Nephron (organoid): ENCODE data around the gene TIGD2.

Experiments used
- H3K27ac Mint-ChIP-seq, 3 experiments: 2 replicates each; pipeline ENCODE4 v1.8.0; 2020; ENCODE audit warnings: mixed read lengths in 3 of 3, mild to moderate bottlenecking in 2 of 3, moderate library complexity in 1 of 3
- H3K27me3 Mint-ChIP-seq: 2 replicates; pipeline ENCODE4 v1.8.0; 2021; ENCODE audit warnings: low read depth, mild to moderate bottlenecking, moderate library complexity, mixed read lengths
- H3K36me3 Mint-ChIP-seq: 2 replicates; pipeline ENCODE4 v1.8.0; 2020; ENCODE audit warnings: low read depth, mixed read lengths
- H3K4me1 Mint-ChIP-seq: 2 replicates; pipeline ENCODE4 v1.8.0; 2020; ENCODE audit warnings: mixed read lengths
- H3K4me3 Mint-ChIP-seq, 3 experiments: 2 replicates each; pipeline ENCODE4 v1.8.0; 2020; ENCODE audit warnings: mild to moderate bottlenecking in 3 of 3, mixed read lengths in 3 of 3, moderate library complexity in 2 of 3
- H3K9me3 Mint-ChIP-seq: 2 replicates; pipeline ENCODE4 v1.8.0; 2020; ENCODE audit warnings: mixed read lengths
- TF ChIP-seq, protein P1 (sequence below), 3 experiments: fragments of 200-600 bp; sonication (generic); IDR thresholded peaks; one replicate each; pipeline ENCODE4 v1.5.0; 2021; ENCODE audit warnings: antibody characterized with exemption in 3 of 3; ENCODE audit not compliant: unreplicated experiment in 3 of 3

TIGD2 gene

DNA sequence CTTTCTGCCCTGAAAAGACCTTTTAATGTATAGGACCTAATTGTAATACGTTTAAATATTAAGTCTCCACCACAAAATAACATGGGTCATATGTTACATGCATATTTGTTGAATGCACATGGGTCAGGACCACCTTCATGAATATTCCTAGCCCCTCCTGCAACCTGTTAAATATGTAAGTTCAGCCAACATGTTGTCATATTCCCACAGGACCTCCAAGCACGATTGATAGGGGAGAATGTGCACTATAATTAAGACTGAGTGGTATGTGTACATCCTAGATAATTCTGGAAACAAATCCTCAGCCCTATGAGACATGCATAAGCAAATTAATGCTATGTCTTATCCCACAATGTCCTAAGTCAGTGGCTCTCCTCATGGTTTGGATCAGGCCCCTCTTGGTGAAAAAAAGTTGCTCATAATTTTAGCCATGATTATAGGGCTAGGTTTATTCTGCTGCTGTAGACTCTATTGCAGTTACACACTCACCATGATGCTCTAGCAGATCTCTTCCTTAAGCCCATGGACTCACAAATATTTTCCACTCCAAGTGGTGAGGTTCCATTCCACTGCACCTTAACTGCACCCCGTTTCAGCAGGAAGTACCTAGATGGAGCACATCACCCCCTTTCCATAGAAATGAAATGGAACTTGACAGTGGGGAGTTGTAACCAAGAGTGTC is 10.2 kb downstream of the TIGD2 start:
- Mint-ChIP-seq H3K4me1 (no peaks in the 10 kb centered on the region), H3K9me3 (no peaks in the 10 kb centered on the region), H3K36me3 (peaks cover 23% of the 10 kb centered on the region), H3K27me3 (no peaks in the 10 kb centered on the region), H3K27ac (no peak overlapping the region), H3K4me3 (no peak overlapping the region)
- TF ChIP-seq, protein P1, sequence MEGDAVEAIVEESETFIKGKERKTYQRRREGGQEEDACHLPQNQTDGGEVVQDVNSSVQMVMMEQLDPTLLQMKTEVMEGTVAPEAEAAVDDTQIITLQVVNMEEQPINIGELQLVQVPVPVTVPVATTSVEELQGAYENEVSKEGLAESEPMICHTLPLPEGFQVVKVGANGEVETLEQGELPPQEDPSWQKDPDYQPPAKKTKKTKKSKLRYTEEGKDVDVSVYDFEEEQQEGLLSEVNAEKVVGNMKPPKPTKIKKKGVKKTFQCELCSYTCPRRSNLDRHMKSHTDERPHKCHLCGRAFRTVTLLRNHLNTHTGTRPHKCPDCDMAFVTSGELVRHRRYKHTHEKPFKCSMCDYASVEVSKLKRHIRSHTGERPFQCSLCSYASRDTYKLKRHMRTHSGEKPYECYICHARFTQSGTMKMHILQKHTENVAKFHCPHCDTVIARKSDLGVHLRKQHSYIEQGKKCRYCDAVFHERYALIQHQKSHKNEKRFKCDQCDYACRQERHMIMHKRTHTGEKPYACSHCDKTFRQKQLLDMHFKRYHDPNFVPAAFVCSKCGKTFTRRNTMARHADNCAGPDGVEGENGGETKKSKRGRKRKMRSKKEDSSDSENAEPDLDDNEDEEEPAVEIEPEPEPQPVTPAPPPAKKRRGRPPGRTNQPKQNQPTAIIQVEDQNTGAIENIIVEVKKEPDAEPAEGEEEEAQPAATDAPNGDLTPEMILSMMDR (IDR thresholded peaks at IDR 0.05; ENCODE audit: unreplicated experiment in 3 of 3): no peak

DNA sequence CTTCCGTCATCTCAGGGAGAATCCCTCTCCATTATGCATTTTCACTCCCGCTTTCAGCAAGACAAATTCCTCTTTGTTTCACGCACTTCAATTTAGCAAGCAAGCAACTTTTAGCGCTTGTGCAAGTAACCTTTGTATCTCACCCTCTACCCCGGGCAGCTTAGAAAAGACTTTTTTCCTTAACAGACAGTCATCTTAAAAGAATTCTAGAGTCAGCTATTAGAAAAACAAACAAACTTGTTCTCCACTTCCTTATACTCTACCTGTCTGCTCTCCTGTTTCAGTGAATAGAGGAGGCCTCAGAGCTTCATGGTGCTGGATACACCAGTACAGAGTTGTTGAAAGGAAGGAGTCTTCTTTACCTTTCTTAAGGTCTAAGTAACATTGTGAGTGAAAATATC is 12.1 kb downstream of the TIGD2 start:
- Mint-ChIP-seq H3K9me3 (no peaks in the 10 kb centered on the region), H3K27ac (peak overlapping the region; percentile 5 to 85 (median 32)), H3K4me1 (no peaks in the 10 kb centered on the region), H3K27me3 (no peaks in the 10 kb centered on the region), H3K4me3 (no peak overlapping the region), H3K36me3 (peaks cover 16% of the 10 kb centered on the region)
- TF ChIP-seq, protein P1 (IDR thresholded peaks at IDR 0.05; ENCODE audit: unreplicated experiment in 3 of 3): no peak

DNA sequence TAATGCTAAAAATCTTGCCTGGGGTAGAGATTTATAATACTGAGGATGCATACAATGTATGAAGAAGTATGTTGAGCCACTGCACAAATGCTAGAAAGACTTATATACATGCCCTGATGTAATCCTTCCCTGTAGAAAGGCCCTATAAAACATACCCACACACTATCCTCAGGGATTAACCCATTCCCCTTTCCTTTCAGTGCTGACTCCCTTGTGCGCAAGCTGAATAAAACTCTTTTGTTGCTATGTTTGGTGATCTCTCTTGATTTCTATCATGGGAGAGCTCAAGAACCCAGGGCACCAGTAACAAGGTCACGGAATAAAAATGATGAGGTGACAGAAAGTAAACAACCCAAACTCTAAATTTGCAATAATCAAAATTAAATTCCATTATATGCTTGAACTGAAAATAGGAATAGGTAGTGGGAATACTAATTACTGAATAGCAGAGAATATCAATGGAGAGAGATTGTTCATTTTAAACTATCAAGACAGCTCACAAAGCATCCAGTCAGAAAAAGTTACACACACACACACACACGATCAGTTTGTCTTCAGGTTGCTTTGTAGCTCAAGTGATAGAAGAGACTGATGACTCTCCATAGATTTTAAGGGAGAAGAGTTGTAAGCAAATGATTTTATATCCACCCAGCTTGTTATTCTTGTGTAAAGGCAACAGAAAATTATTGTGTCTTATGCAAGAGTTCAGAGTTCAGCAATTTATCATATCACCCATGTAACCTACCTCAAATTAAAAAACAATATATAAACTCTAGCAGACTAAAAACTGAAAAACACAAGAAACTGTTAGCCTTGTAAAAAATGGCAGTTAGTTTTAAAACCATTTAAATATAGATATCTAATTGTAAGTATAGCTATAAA is 14.8 kb downstream of the TIGD2 start:
- no peaks in the 10 kb centered on the region for H3K9me3 Mint-ChIP-seq
- peaks cover 16% of the 10 kb centered on the region for H3K36me3 Mint-ChIP-seq
- H3K4me1 Mint-ChIP-seq: no peaks in the 10 kb centered on the region
- peak overlapping the region in 1 of 3 experiments; percentile 8 for H3K27ac Mint-ChIP-seq
- TF ChIP-seq, protein P1 (IDR thresholded peaks at IDR 0.05; ENCODE audit: unreplicated experiment in 3 of 3): no peak
- H3K4me3 Mint-ChIP-seq: no peak overlapping the region
- H3K27me3 Mint-ChIP-seq: no peaks in the 10 kb centered on the region

DNA sequence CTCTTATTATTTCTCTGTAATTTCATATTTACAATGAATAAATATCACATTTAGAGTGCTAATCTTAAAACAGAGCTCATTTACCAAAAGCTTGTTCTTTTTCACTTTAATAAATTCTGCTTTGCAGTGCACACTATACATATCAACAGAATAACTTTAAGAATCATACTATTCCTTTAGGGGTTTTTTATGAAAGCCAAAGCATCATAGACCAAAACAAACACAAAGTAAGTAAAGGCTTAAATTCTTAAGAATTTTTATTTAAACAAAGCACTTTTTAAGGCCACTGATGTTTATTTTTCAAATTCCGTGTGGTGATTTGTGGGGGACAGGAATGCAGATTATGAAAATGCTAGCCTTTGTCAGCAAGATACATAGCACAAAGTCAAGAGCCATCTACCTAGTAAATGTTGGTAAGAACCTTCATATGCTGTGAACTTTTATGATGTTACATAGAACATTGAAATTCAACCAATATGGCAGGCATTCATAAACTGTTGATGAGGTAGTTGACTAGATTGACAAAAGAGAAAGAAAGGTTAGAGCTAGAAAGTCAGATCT is 17.8 kb downstream of the TIGD2 start:
- no peak overlapping the region for H3K4me3 Mint-ChIP-seq
- H3K27ac Mint-ChIP-seq: no peak overlapping the region
- no peaks in the 10 kb centered on the region for H3K27me3 Mint-ChIP-seq
- H3K4me1 Mint-ChIP-seq: no peaks in the 10 kb centered on the region
- no peaks in the 10 kb centered on the region for H3K36me3 Mint-ChIP-seq
- H3K9me3 Mint-ChIP-seq: no peaks in the 10 kb centered on the region
- TF ChIP-seq, protein P1 (IDR thresholded peaks at IDR 0.05; ENCODE audit: unreplicated experiment in 3 of 3): no peak

DNA sequence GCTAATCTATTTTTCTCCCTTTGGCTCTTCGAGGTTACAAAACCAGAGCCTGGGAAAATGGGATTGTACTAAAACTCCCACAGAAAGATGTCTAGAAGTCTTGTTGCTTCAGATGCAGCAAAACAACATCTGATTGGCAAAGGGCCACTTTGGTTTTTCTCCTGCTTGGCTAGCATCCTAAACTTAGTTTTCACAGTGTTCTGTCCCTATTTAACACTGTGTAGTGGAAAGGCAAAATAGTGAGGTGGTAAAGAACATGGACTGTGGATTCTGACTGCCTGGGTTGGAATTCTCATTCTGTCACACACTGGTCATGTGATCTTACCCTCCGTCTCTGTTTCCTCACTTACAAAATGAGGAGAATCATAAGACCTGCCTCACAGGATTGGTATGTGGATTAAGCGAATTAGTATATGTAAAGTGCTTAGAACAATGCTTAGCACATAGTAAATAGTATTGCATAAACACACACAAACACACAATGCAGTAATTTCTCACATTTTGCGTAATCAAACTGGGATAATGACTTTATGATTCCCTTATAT is 23.5 kb downstream of the TIGD2 start:
- TF ChIP-seq, protein P1 (IDR thresholded peaks at IDR 0.05; ENCODE audit: unreplicated experiment in 3 of 3): no peak
- Mint-ChIP-seq H3K4me1 (no peaks in the 10 kb centered on the region), H3K36me3 (no peaks in the 10 kb centered on the region), H3K9me3 (no peaks in the 10 kb centered on the region), H3K4me3 (no peak overlapping the region), H3K27me3 (no peaks in the 10 kb centered on the region), H3K27ac (peak overlapping the region; percentile 49 to 71 (median 67))
